Osteoblast (primary cell): ENCODE data around the gene XPOT. TPM values are rescaled to one million over a fixed set of nuclear protein-coding genes. Genes with fewer than 3 reads are reported as not detected.
A peak's percentile ranks its signal among the peaks of the same experiment; 100 is the strongest.

Experiments used
- DNase-seq: peaks from one replicate; pipeline ENCODE4 v3.0.0; 2011; ENCODE audit warnings: low spot score, mixed read lengths; ENCODE audit not compliant: insufficient read length; ENCODE audit errors: missing footprints
- H2AFZ ChIP-seq: 2 replicates; pipeline ENCODE4 v1.6.0; 2011; ENCODE audit warnings: mild to moderate bottlenecking, low read length
- H3K27ac ChIP-seq: 2 replicates; pipeline ENCODE4 v1.5.1; 2011; ENCODE audit warnings: mild to moderate bottlenecking, low read depth, low read length, moderate library complexity
- H3K27me3 ChIP-seq: 2 replicates; pipeline ENCODE4 v1.6.0; 2012; ENCODE audit warnings: mild to moderate bottlenecking, control low read depth, inconsistent platforms, low read length, moderate library complexity; ENCODE audit not compliant: insufficient read depth
- H3K36me3 ChIP-seq: 2 replicates; pipeline ENCODE4 v1.5.1; 2011; ENCODE audit warnings: mild to moderate bottlenecking, low read length, control low read depth, moderate library complexity; ENCODE audit not compliant: insufficient read depth
- H3K4me1 ChIP-seq: 2 replicates; pipeline ENCODE4 v1.5.1; 2011; ENCODE audit warnings: mild to moderate bottlenecking, low read length, control low read depth, moderate library complexity; ENCODE audit not compliant: insufficient read depth
- H3K4me2 ChIP-seq: 2 replicates; pipeline ENCODE4 v1.6.0; 2011; ENCODE audit warnings: mild to moderate bottlenecking, low read length; ENCODE audit not compliant: insufficient read depth
- H3K4me3 ChIP-seq: fragments of 200-600 bp; sonication (generic); 3 replicates; pipeline ENCODE4 v1.5.1; 2012; ENCODE audit warnings: mild to moderate bottlenecking, low read length, inconsistent platforms; ENCODE audit not compliant: insufficient read depth
- H3K79me2 ChIP-seq: 2 replicates; pipeline ENCODE4 v1.6.0; 2012; ENCODE audit warnings: mild to moderate bottlenecking, low read length, control low read depth, inconsistent platforms; ENCODE audit not compliant: insufficient read depth
- H3K9me3 ChIP-seq: 2 replicates; pipeline ENCODE4 v1.5.1; 2011; ENCODE audit warnings: low read depth, low read length, control low read depth
- H4K20me1 ChIP-seq: 2 replicates; pipeline ENCODE4 v1.6.0; 2012; ENCODE audit warnings: mild to moderate bottlenecking, low read length, control low read depth; ENCODE audit not compliant: insufficient read depth
- total RNA-seq: library from RNA; depleted of rRNA; stranded (reverse); fragments of >200 nt; gene quantifications from 2 replicates; pipeline ENCODE4 v1.2.3, GENCODE V29; 2012
- TF ChIP-seq, protein P1 (sequence below): IDR thresholded peaks from 2 replicates; pipeline ENCODE4 v1.5.1; 2011; ENCODE audit warnings: mild to moderate bottlenecking, low read depth, low read length, moderate library complexity; ENCODE audit errors: extremely low read depth

Gene XPOT
- total RNA-seq, 1 donor, result 217 TPM

DNA sequence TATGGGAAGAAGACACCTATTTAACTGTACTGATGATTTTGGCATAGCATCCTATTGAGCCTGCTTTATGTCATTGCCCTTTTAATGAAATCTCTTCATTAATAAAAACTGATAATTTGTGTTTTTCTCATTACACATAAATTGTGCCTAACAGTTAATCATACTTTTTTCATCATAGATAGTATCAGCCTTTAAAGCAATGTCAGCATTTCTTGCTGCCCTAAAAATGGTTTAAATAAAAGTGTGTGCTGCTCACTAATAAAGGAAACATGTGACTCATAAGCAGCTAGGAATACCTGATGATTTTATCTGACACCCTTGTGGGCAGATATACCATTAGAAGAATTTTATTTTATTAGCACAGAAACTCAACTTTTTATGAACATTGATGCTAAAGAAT lies 74.5 kb downstream of the XPOT start:
- DNase-seq, result no peak
- TF ChIP-seq, protein P1, sequence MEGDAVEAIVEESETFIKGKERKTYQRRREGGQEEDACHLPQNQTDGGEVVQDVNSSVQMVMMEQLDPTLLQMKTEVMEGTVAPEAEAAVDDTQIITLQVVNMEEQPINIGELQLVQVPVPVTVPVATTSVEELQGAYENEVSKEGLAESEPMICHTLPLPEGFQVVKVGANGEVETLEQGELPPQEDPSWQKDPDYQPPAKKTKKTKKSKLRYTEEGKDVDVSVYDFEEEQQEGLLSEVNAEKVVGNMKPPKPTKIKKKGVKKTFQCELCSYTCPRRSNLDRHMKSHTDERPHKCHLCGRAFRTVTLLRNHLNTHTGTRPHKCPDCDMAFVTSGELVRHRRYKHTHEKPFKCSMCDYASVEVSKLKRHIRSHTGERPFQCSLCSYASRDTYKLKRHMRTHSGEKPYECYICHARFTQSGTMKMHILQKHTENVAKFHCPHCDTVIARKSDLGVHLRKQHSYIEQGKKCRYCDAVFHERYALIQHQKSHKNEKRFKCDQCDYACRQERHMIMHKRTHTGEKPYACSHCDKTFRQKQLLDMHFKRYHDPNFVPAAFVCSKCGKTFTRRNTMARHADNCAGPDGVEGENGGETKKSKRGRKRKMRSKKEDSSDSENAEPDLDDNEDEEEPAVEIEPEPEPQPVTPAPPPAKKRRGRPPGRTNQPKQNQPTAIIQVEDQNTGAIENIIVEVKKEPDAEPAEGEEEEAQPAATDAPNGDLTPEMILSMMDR, result no peak
- no peak overlapping the region for H3K27ac ChIP-seq
- H3K36me3 ChIP-seq, result peaks cover 46% of the 10 kb centered on the region
- no peaks in the 10 kb centered on the region for H3K4me1 ChIP-seq
- H3K27me3 ChIP-seq, result no peaks in the 10 kb centered on the region
- H3K79me2 ChIP-seq, result peaks cover 43% of the 10 kb centered on the region
- H3K9me3 ChIP-seq, result no peaks in the 10 kb centered on the region
- H4K20me1 ChIP-seq, result peaks cover 5% of the 10 kb centered on the region
- H3K4me2 ChIP-seq, result no peak overlapping the region
- no peak overlapping the region for H2AFZ ChIP-seq
- no peak overlapping the region for H3K4me3 ChIP-seq

DNA sequence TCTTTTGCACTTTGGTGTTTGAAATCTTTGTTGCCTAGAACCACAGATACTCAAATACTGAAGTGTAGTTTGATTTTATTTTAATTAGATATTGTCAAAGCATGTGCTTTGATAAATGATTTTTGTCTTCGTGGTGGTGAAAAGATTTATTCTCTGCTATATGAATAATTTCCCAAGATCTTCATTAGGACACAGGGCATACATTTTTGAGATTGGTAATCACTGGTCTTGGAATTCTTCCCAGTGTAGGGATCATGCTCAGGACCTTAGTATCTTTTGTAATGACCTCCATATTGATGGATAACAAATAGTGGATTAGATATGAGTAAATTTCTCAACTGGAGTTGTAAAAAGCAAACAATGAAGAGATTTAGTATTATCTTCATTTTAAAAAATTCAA lies 76.0 kb downstream of the XPOT start:
- Histone ChIP-seq H3K79me2 (peaks cover 32% of the 10 kb centered on the region), H4K20me1 (peaks cover 5% of the 10 kb centered on the region), H2AFZ (no peak overlapping the region), H3K4me2 (no peak overlapping the region), H3K9me3 (no peaks in the 10 kb centered on the region), H3K36me3 (peaks cover 38% of the 10 kb centered on the region), H3K4me1 (no peaks in the 10 kb centered on the region), H3K27me3 (no peaks in the 10 kb centered on the region), H3K4me3 (no peak overlapping the region), H3K27ac (no peak overlapping the region)
- DNase-seq, result peak; percentile 10
- TF ChIP-seq, protein P1, result no peak

- Histone ChIP-seq H3K4me3 (no peak overlapping the region), H3K4me1 (no peaks in the 10 kb centered on the region), H4K20me1 (no peaks in the 10 kb centered on the region), H3K79me2 (no peaks in the 10 kb centered on the region), H3K4me2 (no peak overlapping the region), H3K9me3 (no peaks in the 10 kb centered on the region), H2AFZ (no peak overlapping the region), H3K27ac (no peak overlapping the region), H3K36me3 (peaks cover 67% of the 10 kb centered on the region), H3K27me3 (no peaks in the 10 kb centered on the region)
- TF ChIP-seq, protein P1, result no peak
- no peak for DNase-seq
Observed at GRCh38 chr12:64486657-64487056, 82.5 kb downstream of the XPOT start.

GRCh38 chr12:64491718-64492117 lies 87.5 kb downstream of the XPOT start:
- Histone ChIP-seq H3K4me1 (no peaks in the 10 kb centered on the region), H3K4me3 (no peak overlapping the region), H3K9me3 (no peaks in the 10 kb centered on the region), H4K20me1 (peaks cover 2% of the 10 kb centered on the region), H3K27ac (no peak overlapping the region), H3K27me3 (no peaks in the 10 kb centered on the region), H3K4me2 (no peak overlapping the region), H2AFZ (no peak overlapping the region), H3K79me2 (no peaks in the 10 kb centered on the region), H3K36me3 (peaks cover 67% of the 10 kb centered on the region)
- DNase-seq, result no peak
- TF ChIP-seq, protein P1, result no peak
